CD4-positive, alpha-beta T cell treated with Interferon alpha-2 for 1 hour (primary cell): Measurements from ENCODE around the gene ETV6.

Source experiments
- DNase-seq, 2 donors: peaks; one replicate each; pipeline ENCODE4 v3.0.0-alpha.2; 2020 to 2022

Gene ETV6

DNA sequence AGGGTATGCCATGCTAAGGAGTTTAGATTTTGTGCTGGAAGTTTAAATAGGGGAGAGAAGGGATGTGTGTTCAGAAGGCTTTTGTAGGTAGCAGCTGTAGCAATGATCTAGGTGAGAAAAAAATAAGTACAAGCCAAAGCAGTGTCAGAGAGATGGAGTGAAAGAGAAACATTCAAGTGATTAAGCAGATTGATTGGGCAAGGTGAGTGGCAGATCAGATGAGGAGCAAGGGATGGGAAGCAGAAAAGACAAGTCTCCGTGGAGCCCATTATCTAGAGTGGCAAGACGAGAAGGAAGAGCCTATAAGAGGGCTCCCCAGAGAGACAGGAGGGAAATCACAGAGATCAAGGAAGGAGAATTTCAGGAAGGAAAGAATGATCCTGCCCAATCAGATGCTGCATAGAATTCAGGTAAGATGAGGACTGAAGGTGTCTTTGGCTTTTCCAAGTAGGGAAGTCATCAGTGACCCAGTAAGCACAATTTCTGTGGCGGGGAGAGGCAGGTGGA lies 133.5 kb downstream of the ETV6 start:
- DNase-seq, result no peak

DNA sequence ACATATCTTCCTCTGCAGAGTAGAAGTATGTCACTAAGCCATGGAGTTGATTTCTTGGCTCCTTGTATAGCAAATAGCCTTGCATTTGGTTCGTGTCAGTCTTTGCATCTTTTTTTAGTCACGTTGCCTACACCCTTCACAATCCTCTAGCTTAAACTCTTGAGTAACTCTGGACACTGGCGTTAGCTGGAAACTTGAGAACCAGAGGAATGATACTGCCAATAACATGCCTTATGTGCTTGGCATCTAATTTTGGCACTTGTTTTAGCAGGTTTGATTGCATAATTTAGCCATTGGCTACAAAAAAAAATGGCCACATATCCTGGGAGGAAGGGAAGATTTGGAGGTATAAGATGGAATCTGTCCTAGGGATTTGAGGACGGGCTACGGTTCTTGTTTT lies 136.2 kb downstream of the ETV6 start:
- no peak for DNase-seq

DNA sequence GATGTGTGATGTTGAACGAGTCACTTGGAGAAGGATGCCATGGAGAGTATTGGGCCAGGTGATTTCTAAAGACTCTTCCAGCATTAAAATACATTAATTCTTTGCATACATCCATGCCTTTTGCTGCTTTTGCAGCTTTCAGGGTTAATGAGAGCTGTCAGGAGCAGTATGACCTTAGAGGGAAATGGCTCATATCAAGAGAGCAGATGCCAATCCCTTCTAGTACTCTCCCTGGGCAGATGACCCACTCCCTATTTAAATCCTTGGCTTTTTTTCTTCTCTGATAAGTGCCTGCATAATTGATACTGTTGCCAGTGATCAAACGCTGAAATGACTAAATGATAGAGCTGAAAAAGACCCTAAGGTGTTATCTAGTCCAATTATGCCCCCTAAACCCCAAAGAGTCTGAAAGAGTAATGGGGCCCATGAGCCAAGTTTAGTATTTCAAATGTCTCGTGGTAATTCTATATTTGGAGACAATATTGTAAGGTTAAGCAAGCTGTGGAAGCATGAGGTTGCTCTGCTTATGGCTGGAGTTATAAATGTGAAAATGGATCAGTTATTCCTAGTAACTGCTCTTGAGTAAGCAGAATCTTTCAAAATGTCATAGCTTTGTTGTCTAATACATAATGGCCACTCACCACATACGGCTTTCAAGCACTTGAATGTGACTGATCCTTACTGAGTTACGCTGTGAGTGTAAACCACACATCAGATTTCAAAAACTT lies 137.3 kb downstream of the ETV6 start:
- no peak for DNase-seq

DNA sequence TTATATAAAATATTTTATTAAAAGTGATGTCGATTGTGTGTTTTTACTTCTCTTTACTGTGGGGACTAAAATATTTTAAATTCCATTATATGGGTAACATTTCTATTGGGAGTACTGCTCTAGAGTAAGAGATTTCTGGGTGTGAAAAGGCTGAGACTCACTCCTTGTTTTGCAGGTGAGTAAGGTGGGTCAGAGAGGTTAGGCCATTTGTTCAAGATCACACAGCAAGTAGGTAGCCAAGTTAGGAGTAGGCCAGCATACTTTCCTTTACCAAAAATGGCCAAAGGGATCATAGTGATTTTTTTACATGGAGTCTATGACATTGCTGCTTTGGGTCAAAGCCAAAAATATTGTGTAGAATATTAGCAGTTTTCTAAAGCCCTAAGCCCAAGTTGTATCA lies 138.0 kb downstream of the ETV6 start:
- no peak for DNase-seq

DNA sequence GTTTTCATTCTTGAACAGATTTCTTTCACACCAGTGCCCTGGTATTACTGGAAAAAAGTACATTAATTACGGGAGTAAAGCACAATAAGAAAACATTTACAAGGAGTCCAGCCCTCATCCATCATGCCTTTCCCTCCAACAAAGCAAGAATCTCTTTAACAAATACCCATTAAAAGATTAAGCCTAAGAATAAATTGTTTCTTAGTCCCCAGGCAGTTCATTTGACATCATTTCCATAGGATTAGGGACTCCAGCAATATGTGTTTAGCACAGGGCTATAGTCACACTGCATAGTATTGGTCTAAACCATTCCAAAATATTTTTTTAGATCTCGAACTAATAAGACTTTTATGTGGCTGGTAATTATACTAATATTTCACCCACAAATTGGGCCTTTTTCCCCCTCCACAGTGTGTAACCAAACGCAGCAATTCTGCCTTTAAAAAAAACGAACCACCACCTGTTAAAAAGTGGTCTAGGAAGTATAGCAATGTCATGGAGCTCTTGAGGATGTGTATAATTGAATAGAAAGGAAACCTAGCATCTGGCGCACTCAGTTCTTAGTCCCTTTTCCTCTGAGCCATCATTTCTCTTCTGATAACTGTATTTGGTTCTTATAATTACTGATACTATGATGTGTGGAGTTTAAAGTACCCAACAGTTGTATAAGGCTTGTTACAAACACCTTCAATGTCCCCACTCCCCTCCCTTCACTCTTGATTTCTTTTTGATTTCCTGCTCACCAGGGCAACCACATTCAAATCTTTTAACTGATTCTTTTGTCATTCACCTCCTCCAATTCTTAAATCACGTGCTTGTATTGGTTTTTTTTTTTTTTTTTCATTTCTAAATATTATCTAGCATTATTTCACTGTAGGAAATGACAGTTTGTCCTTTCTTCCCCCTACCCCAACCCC lies 138.7 kb downstream of the ETV6 start:
- DNase-seq, result no peak

DNA sequence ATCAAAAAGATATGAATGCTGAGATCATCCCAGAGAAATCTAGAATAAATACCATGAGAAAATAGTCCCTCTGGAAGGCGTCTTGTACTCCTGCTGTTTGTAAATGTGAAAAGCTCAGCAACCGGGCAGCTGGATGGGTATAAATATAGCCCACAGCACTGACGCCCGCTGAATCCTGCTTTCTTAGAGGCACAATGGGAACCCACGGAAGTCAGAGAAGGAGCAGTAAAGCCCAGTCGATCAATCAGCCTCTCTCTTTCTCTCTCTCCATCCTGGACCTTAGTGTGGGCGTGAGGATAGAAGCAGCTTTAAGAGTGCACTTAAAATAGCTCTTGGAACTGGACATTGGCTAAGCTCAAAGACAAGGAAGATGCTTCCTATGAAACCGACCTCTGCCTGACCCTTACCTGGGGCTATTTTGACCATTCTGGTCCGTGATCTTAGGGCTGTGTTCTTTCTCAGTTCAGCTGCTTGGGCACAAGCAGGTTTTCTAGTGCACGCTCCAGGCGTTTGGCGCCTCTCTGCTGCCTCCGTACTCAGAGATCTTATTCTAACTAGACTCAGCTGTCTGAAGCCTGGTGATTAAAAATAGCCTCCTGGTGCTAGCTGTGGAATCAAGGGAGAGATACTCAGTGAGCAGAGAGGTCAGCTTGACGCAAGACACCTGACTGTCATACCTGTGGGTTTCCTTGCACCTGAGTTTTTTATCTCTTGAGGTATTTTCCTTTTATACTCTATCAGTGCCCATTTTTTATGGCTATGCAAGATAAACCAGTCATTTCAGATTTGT lies 144.6 kb downstream of the ETV6 start:
- DNase-seq, result no peak

DNA sequence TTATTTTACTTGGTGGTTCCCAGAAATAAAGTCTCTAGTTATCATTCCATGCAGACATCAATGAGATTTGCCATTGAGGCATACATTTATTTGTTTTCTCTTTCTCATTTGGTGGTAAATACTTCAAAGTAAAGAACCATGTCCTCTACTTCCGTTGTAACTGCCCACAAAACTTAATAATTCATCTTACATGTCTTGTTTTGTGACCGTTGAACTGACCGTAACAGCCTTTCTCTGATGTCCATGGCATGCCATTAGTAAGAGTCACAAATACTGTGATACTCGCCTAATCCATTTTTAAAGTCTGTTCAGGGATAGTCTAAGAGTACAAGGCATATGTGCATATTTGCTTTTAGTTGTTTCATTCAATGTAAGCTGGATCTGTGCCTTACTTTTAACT lies 145.3 kb downstream of the ETV6 start:
- no peak for DNase-seq

DNA sequence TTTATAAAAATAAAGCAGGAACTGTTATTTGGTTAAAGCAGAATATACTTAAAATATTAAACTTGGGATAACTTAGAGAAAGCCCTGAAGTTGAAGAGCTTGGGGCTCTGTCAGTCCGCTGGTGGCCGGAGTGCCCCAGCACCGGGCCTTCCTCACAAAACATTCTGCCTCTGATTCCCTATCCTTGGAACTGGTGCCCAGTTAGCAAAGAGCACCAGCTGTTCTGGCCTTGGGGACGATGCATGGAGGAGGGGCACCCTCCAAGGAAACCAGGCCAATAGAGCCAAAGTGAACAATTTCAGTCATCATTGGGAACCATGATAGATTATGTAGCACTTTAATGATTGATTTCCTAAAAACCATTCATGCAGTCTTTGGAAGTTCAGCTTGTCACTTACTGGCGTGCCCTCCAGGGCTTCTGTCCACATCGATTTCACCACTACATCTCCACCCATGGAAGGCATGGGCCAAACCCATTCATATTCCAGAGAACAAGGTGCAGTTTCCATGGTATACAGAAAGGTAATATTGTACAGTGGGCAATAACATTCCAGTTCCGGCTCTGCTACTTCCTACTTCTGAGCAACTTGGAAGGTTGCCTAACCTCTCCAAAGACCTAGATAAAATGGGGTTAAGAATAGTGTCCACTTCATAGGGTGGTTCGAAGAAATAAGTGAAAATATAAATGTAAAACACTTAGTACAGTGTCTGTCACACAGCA lies 145.9 kb downstream of the ETV6 start:
- DNase-seq, result no peak

DNA sequence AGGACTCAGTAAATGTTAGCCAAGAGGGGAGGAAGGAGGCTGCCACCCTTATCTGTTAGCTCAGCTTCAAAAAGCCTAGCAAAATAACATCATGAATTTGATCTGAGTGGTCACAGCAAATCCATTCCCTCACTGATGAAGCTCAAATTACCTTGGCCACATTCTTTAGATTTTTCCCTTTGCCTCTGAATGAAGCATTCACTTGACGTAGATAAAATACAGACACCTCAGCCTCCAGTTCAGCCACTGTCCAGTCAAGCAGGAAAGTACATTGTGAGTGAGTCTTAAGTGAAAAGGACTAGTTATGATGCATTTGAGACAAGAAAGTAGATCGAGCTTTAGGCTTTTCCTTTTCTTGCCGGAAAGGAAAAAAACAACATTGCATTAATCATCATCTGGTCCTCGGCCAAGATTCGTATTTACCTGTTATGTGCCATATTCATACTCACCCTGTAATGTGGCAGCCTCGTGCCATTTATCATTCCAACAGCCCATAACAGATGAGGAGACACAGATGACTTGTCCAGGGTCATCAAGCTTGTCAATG lies 146.5 kb downstream of the ETV6 start:
- DNase-seq, result no peak

DNA sequence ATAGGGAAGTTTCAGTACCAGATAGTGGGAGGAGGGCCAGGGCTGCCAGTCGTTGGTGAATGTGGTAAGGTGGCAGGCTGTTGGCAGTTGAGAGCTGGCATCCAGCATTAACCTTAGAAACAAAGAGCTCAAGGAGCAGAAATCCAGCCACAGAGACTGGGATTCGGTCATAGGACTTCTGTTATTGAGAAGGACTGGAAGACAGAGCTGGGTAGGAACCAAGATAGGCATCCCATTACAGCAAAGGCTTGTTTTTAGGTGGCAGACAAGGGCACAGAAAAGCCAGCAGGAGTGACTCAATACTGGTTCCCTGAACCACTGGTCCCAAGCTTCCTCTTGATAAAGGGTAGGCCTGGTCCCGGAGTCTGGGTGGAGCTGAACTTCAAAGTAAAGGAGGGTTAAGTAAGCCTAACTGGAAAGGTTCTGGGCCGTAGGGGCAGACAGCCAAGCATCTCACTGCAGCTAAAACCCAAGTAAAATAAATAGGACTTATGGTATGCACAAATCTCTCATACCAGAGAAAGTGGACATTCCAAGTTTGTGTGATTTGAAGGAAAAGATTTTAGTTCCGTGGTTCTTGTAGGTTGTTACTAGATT lies 147.9 kb downstream of the ETV6 start:
- no peak for DNase-seq

DNA sequence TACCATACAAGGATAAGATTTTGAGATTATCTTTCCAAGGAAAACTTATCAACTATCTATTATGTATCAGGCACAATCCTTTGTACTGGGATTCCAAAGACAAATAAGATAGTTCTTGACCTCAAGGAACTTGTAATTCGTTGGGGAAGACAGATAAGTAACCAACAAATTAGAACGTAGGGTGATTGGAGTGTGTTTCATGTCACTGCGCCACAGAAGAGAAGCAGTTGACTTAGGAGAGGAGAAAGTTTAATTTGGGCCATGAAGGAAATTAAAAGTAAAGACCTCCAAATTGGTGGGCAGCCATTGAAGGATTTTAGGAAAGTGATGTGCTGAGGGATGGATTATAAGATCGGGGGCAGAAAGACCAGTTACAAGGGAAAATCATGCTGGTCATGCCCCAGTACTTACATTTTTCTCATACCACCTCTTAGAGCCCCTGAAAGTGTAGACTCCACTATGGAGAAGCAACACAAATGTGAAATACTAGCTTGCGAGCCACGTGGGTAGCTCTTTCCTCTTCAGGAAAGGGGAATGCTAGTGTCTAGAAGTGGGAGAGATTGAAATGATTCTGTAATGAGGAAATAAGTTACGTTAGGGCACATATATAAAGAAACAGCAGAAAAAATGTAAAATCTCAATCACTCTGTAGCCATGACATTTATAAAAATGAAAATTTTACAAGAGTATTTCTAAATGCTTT lies 148.7 kb downstream of the ETV6 start:
- DNase-seq, result no peak

DNA sequence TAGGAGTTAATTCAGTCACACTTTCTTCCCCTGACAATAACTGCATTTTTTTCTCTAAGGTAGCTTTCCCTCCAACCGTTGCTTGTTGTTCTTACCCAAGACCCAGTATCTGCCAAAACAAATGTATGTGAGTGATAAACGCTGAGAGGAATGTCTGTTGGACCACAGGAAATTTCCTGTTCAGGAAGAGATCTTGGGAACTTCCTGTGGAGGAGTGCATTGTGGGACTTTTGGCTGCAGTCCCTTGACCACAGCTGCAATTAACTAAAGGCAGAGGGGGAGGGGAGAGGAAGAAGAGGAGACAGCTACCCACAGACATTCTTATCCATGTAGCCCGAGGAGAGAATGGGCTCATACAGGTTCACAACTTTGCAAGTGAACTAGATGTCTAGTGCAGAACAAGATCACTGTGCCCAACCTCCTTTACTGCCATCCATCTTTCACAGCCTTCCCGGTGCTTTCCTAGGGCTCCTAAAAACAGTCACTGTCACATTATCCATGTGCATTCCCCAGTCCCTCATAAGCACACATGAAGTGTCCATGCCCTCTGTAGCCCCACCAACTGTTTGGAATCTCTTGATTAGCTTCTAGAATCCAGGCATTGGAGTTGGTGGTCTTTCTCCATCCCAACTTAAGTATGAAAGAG lies 149.5 kb downstream of the ETV6 start:
- DNase-seq, result no peak

DNA sequence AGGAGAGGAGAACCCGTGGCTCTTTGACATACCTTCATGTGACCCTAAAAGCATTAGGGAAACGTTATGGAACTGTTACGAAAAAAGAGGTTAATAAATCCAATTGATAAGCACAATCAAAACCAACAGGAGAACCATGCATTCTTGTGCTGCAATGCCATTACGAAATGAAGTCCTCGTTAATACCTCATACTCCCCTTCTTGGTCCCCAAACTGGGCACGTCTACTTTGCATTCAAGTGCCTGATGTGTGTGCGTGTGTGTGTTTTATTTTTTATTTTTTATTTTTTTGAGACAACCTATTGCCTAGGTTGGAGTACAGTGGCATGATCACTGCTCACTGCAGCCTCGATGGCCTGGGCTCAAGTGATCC lies 150.0 kb downstream of the ETV6 start:
- no peak for DNase-seq

DNA sequence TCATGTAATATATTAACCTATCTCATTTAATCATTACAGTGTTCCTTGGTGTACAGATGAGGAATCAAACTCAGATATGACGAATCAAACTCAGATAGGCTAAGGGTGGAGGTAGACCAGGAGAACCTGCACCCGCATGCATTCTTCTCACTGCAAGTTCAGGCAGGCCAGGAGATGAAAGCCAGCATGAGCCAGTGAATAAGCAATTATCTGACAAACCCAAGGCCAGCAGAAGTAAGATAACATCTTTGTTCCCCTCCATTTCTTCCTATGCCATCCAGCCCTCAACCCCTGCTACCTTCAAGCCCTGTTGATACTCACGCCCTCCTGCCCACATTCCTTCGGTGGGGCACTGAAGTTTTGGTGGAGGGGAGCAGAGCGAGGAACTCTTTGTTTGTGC lies 152.2 kb downstream of the ETV6 start:
- no peak for DNase-seq

DNA sequence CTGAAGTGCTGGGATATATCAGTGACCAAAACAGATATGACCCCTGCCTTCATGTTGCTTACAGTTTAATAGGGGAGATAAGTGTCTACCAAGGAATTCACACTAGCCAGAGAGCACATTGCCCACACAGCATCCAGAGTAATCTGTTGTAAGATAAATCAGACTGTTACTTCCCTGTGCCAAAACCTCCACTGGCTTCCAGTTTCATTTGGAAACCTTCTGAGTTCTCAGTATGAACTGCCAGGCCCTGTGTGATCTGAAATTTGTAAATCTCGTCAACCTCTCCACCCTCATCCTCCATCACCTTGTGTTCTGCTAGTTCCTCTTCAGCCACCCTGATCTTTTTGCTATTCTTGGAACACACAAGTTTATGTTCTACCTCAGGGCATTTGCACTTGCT lies 154.7 kb downstream of the ETV6 start:
- DNase-seq, result no peak

DNA sequence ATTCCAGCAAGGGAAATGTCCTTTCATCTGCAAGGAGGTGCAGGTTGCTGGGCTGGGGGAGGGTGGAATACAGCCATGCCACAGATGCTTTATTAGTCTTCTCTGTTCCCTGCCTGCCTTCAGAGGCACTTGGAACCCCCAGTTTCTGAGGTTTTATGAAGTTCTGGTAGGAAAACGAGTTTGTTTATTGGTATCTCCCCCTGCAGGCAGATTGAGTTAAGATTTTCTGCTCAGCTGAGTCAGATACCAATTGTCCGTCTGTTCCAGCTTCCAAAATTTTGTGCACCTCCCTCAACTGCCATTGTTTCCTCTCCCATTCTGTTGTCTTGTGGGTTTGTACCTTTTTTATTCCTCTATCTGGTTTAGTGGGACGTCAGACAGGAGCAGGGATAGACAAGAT lies 155.6 kb downstream of the ETV6 start:
- no peak for DNase-seq

DNA sequence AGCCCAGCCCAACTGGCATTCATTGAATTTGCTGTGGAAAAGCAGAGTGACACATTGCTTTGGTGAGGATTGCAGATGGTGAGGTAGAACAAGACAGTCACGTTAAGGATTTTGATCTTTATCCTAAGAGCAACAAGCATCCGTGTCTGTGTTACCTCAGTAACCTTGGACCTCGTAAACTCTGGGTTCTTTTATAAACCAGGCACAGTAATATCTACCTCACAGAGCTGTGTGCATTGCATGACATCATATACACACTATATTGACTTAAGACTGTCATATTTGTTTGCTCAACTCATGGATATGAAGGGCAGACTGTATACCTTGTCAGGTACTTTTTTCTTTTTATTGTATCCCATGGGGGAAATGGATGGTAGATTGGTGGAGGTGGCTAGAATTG lies 156.2 kb downstream of the ETV6 start:
- DNase-seq, result no peak

DNA sequence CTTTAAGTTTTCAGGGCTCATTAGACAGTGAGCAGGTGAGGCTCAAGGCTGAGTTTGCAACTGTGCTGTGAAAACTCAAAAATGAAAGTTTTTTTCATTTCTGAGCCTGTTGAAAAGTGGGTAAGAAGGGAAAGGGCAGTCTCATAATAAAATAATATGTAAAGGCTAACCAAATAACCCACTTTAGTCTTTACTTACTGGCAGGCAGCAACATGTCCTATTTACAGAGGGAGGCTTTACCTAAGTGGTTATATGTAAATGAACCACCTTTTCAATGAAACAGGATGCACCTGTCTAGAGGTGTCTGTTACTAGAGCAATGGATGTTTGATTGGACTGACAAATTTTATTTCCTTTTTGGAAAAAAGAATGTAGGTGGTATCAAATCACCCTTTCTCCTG lies 158.0 kb downstream of the ETV6 start:
- no peak for DNase-seq

DNA sequence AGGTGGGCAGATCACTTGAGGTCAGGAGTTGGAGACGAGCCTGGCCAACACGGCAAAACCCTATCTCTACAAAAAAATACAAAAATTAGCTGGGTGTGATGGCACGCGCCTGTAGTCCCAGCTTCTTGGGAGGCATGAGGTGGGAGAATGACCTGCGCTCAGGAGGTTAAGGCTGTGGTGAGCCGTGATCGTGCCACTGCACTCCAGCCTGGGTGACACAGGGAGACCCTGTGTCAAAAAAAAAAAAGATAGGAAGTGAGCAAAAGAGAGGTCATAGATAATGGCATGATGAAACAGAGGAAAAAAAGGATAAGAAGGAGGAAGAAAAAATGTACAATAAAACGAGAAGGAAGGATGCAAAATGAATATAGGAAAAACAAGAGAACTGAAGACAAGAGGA lies 159.5 kb downstream of the ETV6 start:
- no peak for DNase-seq

DNA sequence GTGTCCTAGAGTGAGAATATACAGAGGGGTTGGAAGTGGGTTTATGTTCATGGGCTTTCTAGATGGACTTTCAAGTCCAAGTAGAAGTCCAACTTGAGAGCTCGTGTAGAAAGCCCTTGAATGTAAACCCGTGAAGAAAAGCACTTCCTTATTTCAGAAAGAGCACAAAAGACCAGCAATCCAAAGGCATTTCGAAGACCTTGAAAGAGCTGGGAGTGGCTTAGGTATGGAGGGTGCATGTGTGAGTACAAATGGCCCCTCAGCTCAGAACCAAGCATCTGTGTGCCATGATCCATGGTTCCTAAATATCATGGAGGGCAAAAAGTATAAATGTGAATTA lies 160.7 kb downstream of the ETV6 start:
- no peak for DNase-seq

DNA sequence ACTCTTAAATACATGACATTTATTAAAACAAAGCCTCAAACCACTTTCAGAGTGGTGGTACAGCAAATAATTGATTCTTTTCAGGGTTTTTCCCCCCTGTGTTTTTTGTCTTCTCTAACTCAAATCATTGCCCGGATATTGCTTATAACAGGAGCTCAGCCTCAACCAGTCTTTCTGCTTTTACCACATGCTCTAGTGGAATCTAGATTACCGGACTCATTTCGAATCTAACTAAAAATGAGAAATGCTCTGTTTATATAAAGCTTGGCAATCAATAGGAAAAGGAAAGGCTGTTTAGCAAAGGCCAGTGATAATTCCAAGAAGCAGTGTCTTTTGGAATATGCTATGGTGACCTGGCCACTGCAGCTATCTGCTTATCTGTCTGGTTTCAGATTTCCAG lies 161.5 kb downstream of the ETV6 start:
- no peak for DNase-seq
